Stimulated activated CD8-positive, alpha-beta memory T cell treated with anti-CD3 and anti-CD28 coated beads, Interleukin-15, amount 100 ng/mL, for 1 hour (primary cell): Measurements from ENCODE around the gene RPS21.

Experiments
- DNase-seq: peaks from one replicate; pipeline ENCODE4 v3.0.0-alpha.2; 2020; ENCODE audit warnings: low read depth

The RPS21 gene

DNA sequence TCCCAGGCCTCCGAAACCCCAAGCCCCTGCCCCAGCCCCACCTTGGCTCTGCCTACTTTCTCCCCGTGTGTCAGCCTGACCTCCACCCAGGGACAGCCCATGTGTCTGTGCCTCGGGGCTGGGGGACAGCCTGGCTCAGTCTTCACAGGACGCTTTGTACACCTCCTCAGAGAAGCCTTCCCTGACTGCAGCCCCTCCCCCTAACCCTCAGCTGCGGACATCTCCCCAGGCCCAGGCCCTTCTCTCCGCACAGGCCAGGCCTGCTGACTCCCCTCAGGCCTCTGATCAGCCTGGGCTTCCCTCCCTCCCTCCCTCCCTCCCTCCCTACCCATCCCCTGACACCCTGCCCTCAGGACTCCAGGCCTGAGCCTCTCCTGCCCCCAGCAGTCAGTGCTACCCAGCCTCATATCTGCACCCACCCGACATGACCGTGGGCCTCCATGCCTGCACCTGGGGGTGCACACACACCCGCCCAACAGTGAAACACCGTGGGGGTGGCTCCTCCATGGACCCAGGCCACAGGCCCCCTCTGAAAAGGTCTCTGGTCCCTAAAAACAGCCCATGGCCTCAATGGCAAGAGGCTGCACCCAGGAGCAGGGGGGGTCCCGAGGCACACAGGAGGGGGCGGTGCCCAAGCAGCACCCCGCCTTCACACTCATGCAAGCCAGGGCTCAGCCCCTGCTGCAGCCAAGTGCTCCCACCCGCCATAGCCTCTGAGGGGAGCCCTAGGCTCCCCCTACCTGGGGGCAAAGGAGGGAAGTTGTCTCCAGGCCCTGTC, 32.7 kb upstream of the RPS21 start:
- no peak for DNase-seq

DNA sequence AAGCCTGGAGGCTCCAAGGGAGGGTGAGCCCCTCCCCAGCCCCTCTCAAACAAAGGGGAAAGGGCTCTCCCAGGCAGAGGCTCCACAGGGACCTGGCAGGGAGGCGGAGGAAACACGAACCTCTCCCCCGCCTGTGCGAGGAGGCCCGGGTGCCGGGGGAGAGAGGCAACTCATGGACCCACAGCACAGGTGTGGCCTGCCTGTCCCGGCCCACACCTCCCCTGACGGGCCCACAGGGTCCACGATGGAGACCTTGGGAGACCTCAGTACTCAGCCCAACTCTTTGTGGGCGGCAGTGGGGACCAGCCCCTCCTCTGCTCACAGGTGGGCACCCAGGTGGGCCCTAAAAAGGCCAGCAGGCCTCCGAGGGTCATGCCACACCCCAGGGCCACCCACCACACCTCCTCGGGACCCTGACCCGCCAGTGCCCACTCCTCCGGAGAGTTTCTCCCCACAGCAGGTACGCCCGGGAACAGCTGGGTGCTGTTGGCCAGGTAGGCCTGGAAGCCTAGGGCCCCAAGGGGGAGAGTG, 32.0 kb upstream of the RPS21 start:
- no peak for DNase-seq

DNA sequence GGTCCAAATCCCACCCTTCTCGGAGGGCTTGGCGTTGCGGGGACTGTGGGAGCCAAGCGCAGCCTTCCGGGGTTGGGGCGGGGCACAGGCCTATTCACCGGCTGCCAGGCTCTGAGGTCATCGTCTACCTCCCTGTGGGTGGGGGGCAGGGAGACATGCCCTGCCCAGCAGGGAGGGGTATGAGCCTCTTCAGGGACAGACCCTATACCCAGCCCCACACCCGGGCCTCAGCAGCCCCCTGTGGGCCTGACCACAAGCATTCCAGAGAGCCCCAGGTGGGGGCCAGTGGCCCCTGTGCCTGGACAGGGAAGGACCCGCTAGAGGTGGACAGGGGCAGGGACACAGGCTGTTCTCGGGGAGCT, 31.4 kb upstream of the RPS21 start:
- no peak for DNase-seq

DNA sequence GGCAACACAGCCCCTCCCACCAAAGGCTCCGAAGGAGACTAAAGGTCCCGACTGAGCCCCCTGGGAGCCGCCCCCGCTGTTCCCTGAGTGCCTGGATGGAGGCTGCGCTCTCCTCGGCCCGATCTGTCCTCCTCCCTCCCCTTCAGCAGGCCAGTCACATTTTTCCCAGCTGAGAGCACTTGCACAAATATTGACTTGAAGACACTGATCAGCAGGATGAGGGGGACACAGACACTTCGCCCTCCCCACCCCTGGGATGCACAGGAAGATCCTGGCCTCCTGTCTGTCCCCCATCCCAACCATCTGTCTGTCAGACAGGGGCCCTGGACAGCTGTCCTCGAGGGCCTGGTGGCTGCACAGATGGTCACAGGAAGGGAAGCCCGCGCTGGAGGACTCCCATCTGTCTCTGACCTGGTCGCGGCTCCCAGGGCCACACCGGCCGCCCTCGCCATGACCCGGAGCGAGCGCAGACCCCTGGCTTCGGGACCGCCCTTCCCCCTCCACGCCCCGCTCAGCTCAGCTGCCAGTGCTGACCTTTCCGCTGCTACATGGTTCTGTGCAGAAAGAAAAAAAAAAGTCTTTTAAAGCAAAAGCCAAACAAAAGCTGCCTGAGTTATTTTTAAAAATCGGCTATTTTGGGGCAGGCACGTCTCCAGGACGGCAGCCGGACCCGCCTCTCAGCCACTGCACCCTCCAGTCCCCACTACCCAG, 30.9 kb upstream of the RPS21 start:
- DNase-seq = no peak

DNA sequence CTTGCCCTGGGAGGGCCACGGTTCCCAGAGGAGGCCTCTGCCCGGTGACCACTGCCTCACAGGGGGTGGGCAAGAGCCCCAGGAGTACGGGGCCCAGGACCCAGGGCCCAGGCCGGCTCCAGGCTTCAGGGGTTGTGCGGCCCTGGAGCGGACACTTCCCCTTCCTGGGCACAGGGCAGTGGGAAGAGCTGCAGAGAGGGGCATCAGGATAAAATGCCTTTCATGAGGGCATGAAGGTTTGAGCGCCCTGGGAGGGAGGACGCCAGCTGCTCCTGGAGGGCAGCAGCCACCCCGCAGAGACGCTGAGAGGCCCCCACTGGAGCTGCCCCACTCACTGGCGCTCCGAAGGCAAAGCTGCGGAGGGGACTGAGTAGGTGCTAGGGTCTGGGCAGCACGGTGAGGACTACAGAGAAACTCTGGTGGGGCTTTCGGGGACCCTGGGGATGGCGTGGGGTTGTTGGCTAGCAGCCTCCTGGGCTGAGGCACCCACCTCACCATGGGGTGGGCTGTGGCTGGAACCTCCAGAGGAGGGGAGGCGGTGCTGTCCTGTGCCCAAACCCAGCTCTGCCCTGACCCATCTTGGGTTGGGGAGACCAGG, 30.2 kb upstream of the RPS21 start:
- no peak for DNase-seq

DNA sequence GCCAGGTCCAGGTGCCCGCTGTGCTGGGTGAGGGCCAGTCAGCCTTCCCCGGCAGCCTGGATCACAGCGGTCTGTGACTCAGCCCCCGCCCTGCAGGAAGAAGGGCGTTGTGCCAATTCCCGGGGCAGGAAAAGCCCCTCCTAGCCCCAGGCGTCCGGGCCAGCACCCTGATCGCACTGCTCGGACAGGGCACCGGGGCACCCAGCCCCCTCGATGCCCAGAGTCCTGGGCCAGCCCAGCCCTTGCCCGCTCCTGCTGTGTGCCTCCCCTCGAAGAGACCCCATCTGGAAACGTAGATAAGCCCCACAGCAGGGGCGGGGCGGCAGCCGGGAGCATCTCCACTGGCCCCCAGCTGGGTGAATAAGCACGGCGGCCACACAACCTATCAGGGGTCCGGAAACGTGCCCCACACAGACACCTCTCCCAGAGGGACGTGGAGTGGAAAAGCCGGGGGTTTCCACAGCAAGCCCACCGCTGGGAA, 29.7 kb upstream of the RPS21 start:
- no peak for DNase-seq

DNA sequence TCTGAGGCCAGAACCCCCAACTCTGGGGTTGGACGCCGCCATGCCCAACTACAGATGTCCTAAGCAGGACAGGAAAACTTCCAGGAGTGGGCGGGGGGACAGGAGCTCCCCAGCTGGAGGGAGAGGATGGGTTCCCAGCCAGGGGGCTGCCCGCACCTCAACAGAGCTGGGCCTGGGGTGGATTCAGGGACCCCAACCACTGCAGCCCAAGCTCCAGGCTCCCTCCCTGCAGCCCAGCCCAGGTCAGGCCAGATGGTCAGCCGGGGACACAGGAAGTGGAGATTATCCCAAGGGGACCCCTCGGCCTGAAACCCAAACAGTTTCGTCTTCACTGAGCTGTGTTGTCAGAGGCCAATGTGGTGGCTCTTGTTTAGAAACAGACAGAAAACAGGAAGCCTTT, 29.2 kb upstream of the RPS21 start:
- no peak for DNase-seq

DNA sequence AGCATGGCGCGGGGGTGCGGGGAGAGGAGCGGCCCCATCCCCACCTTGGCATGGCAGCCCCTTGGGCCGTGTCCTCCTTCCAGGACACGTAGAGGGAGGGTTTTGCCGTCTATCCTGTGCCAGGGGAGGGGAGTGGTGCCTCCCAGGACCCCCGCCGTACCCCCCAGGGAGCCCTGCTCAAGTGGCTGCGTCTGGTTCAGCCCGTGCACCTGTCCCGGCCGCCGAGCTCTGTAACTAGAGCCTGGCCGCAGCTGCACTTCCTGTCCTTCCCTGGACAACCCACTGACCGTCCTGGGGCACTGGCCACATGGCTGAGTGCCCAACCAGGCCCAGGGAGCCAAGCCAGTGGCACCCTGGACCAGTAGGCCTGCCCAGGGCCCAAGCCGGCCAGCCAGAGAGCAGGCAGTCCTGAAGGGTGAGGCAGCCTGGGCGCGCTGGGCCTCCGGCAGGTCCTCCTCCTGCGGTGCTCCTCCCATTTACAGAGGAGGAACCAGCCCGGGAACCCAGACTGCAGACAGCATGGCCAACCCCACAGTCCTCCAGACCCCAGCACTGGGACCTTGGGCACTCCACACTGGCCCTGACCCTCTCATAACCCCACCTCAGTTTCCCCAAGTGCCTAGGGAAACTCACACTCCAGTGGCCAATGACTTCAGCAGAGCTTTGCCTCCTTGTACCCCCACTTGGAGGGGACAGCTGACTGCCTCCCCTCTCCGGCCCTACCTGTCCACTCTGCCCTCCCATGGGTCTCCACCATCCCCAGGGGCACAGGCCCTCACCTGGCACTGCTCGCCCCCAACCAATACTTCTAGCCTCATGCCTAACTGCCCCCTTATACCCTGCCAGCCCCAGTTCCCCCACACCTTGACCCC, 28.5 kb upstream of the RPS21 start:
- no peak for DNase-seq

DNA sequence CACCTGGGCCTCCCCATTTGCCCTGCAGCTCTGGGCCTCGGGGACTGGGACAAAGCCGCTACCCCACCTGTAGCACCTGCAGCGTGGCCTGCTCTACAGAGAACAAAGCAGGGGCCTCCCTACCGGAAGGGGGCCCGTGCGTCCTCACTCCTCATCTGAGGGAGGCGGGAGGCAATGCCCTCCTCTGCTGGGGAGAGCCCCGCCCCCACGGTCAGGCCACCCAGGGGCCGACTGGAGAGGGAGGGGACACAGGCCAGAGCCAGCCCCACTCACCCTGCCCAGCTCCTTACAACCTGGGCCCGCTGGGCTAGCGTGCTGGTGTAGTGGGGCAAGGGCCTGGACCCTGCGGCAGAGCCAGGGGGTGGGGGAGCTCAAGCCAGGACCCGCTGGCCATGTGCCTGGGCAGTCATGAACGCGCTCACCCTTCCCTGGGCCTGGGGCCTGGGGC, 27.8 kb upstream of the RPS21 start:
- DNase-seq = no peak

DNA sequence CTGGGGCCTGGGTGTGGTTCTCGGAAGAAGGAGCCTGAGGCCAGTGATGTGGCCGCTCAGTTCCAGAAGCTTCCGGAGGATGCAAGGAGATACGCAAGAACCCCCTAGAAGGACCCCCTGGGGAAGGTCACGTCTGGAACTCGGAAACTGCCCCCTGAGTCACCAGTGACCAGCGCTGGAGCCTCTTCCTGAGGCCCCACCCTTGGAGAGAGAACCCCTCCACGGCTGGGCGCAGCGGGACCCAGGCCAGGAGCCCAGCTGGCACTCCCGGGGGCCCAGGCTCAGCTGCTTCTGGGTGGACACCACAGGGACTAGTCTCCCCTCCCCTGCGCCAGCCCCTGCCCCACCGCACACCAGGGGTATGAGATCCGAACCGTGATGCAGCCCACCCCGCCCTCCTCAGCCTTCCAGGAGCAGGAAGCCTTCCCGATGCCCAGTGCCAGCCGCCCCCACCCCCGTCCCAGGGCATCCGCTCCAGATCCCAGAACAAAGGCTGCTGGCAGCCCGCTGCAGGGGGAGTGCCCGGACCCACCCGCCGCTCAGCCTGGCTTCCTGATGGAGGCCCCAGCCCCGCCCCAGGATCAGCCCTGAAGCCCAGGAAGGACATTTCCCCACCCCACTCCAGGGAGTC, 27.3 kb upstream of the RPS21 start:
- DNase-seq = no peak

DNA sequence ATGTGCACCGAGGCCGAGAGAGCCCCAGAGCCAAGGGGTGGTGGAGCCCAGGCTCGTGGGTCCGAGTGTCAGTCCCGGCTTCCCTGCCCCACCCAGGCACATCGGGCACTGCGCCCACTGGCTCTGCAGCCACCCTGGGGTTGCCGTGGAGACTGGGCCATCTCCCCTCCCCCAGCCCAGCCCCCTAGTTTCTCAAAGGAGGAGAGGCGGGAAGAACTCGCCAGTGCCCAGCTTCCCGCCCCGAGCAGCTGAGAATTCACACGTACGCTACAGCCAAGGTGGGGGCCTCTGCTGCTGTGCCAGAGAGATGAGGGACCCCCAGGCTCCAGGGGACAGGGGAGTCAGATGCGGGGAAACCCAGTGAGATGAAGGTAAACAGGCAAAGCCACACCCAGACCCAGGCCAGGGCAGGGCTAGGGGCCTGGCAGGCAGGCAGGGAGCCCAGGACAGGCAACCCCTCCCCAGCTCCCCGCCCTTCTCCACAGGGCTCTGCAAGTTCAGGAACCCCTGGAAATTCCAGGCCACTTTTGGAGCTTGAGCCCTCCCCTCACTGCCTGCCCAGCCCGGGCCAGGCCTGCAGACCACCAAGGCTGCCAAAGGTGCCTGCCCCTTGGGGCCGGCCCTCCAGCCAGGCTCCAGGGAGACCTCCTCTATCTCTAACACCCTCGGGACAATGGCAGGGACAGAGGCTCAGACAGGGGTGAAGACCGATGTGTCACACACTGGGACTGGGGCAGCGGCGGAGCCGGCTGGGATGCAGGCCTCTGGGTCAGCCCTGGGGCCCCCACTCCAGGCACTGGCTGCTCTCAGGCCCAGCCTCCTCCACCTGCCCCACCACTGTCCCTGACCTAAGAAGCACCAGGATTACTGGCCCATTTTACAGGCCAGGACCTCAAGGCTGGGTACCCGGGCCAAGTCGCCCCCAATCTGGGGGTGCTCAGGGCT, 25.8 kb upstream of the RPS21 start:
- DNase-seq = no peak

DNA sequence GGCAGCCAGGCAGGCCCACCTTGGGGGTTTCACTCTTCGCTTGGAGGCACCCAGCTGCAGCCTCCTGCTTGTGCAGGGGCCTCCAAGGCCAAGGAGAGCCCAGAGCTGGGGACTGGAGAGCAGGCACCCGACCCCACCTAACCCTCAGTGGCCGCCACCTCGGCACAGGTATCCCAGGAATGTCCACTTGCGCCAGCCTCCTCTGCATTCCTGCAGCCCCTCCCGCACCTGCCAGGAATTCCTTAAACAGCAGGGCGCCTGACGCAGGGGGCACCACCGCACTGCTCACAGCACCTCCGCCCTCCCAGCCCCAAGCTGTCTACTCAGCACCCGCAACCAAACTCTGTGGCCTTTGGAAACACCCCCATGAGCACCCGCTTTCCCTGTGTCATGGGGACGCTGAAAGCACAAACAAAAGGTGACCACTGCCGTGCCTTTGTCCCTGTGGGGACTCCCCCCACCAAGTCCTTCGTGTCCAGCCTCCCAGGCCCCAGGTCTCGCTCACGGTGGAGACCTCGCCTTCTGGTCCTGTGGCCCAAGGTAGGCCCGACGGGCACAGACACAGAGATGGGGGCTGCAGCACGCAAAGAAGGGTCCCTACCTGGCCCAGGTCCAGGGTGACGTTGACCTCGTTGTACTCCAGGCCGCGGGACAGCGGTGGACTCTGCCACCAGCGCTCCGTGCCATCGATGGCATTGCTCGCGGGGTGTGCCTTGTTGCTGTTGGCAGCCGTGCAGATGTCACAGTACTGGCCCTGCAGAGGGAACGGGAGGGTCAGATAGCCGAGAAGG, 24.9 kb upstream of the RPS21 start:
- DNase-seq = no peak

DNA sequence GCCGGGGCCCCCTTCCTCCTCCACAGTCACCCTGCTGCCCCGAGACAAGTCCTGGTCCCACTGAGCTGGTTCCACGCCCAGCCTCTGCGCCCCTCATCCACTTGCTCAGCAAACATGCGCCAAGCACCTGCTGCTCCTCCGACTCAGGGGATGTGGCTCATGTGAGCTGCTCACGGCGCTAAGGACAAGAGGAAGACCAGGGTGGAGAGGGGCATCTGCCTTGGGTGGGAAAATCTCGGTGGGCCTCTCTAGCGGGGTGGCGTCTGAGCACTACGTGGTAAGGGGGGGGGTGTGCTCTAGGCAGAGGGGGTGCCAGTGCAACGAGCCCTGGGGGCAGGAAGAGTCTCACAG, 24.3 kb upstream of the RPS21 start:
- DNase-seq = no peak

DNA sequence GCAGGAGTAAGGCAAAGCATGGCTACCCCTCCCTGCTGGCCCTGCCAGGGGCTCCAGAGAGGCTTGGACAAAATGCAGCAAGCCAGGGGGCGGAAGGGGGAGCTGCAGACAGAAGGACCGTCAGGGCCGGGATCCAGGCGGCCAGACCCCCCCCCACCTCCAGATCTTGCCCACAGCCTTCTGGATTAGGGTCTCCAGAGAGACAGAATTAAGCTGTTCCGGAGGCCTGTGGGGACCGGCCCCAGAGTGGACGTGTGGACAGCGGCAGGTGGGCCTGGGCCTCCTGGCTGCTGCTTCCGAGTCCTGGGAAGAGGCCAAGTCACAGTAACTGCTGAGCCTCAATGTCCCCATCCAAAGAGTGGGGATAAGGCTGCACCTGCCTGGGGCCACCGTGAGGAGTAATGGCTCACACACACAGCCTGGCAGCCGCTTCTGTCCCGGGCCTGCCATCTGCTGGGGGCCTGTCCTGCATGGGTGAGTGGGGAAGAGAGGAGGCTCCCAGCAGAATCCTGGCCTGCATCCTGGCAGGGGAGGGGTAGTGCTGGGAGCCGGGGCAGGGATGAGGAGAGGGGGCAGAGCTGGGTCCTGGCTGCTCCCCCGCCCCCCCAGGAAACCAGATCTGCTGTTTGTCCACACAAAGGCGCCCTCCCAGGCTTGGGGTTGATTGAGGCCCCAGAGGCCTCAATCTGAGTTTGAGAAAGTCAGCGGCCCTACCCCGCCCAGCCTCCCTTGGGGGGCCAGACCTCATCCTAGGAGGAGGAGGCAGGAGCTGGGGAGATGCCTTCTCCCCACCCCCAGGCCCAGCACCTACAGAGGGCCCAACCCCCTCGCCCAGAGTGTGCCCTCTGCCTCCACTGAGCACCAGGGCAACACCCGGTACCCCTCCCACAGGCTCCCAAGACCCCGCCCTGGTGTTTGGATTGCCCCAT, 23.6 kb upstream of the RPS21 start:
- no peak for DNase-seq

DNA sequence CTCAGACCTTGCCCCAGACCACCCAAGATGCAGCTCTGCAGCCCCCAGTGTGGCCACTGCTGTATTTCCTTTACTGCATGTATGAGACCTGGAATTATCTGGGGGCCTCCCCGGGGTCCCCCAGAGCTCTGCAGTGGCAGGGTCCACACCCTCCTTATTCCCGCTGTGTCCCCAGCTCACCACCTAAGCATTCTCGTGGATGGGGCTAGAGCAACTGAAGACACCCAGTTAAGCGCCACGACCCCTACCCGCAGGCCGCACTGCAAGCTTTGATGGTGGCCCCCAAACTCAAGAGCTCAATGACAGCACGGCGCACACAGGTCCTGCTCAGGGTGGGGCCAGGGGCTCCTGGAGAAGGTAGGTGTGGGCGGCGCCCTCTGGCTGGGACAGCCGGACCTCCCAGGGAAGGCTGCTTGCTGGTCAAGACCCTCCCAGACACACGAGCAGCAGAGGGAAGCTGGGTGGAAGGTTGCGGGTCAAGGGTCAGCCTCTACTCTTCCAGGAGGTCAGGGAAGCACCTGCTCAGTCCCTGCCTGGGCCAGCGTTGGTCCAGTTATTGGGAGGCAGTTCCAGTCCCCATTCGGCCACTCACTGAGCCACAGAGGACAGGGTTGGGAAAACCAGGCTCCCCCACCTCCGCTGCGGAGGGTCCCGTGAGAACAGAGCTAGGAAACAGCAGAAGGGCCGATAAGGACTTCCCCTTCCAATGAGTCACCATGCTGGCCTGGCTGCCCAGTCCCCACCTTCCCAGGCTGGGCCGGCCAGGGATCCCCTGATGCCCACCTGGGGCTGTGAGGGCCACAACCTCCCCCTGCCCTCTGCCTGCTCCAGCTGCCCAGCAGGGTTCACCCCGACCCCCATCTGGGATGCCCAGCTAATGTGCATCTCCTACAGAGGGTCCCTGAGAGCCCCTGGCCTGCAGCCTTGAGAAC, 22.7 kb upstream of the RPS21 start:
- DNase-seq = no peak

DNA sequence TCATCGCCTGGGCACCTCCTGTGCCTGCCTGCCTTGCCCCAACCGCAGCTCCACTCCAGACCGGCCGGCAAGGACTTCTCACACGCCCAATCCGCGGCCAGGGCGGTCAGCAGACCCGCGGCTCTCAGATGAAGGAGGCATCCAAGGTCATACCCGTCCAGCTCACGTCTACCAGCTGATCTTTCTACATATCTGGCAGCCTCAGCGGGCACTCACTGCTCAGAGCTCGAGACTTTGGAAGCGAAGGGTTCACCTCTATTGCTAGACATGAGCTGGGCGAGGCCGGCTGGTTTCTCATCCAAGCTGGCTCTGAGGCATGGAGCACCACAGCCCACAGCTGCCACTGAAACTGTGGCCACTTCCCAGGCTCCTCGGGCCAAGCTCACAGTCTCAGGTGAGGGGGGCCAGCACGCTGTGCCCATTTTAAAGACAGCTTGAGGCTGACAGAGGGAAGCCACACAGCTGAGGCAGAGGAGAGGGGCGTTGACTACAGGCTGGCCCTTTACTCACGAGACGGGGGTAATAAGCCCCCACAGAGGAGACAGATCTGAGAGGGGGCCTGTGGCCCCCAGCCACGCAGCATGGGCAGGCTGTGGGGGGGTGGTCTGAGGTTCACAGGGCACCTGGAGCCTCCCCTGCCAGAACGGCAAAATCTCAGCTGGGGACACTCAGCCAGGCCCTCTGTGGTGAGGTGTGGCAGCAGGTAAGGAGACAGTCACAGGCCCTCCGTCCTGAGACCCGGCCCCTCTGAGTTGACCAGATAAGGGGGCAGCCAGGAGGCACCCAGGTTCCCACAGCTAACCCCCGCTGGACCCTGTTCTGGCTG, 21.8 kb upstream of the RPS21 start:
- no peak for DNase-seq
